H1 (cell line): ENCODE results near the gene DIP2B. TPM values are rescaled to one million over a fixed set of nuclear protein-coding genes. Genes with fewer than 3 reads are reported as not detected.

Experiments used
- polyA plus RNA-seq, 7 experiments: library from polyadenylated mRNA; depleted of rRNA in 3 of 7; stranded (reverse) in 5 of 7; unstranded in 2 of 7; fragments of >200 nt in 5 of 7; fragments of 200-250 nt in 2 of 7; gene quantifications; 1 replicate in 5 of 7; 2 replicates in 1 of 7; 4 replicates in 1 of 7; pipeline versions ENCODE4 v1.2.1 to v1.2.3, GENCODE V29; 2011 to 2013; ENCODE audit warnings: missing spikeins in 2 of 7, mixed read lengths in 2 of 7
- total RNA-seq: library from RNA; stranded (reverse); fragmentation: NEBNext Ultra II Directional; extraction: Animal tissue kit (Norgen Biotek cat#: 25700); gene quantifications from 2 replicates; pipeline ENCODE4 v1.2.1, GENCODE V29; 2021
- TF ChIP-seq, protein P1 (sequence below): fragments of 300-600 bp; sonication (generic); IDR thresholded peaks from 2 replicates; pipeline ENCODE4 v1.7.1; 2012; ENCODE audit warnings: low read length, moderate library complexity, mild to moderate bottlenecking, inconsistent platforms; ENCODE audit not compliant: insufficient replicate concordance

Gene DIP2B
- total and polyA plus RNA-seq, 2 of the 8 experiments (the other 6 are each of a cell fraction or from before 2014, with no cell fraction given), result 11.1 to 29.6 TPM

DNA sequence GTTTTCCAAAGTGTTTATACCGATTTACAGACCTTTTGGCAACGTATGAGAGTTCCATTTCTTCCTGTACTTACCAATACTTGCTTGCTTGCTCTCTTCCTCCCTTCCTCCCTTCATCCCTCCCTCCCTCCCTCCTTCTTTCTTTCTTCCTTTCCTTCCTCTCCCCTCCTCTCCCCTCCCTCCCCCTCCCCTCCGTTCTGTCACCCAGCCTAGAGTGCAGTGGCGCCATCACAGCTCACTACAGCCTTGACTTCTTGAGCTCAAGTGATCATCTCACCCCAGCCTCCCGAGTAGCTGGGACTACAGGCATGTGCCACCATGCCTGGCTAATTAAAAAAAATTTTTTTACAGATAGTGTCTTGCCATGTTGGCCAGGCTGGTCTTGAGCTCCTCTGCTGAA lies 40.4 kb downstream of the DIP2B start (continued):
- TF ChIP-seq, protein P1, sequence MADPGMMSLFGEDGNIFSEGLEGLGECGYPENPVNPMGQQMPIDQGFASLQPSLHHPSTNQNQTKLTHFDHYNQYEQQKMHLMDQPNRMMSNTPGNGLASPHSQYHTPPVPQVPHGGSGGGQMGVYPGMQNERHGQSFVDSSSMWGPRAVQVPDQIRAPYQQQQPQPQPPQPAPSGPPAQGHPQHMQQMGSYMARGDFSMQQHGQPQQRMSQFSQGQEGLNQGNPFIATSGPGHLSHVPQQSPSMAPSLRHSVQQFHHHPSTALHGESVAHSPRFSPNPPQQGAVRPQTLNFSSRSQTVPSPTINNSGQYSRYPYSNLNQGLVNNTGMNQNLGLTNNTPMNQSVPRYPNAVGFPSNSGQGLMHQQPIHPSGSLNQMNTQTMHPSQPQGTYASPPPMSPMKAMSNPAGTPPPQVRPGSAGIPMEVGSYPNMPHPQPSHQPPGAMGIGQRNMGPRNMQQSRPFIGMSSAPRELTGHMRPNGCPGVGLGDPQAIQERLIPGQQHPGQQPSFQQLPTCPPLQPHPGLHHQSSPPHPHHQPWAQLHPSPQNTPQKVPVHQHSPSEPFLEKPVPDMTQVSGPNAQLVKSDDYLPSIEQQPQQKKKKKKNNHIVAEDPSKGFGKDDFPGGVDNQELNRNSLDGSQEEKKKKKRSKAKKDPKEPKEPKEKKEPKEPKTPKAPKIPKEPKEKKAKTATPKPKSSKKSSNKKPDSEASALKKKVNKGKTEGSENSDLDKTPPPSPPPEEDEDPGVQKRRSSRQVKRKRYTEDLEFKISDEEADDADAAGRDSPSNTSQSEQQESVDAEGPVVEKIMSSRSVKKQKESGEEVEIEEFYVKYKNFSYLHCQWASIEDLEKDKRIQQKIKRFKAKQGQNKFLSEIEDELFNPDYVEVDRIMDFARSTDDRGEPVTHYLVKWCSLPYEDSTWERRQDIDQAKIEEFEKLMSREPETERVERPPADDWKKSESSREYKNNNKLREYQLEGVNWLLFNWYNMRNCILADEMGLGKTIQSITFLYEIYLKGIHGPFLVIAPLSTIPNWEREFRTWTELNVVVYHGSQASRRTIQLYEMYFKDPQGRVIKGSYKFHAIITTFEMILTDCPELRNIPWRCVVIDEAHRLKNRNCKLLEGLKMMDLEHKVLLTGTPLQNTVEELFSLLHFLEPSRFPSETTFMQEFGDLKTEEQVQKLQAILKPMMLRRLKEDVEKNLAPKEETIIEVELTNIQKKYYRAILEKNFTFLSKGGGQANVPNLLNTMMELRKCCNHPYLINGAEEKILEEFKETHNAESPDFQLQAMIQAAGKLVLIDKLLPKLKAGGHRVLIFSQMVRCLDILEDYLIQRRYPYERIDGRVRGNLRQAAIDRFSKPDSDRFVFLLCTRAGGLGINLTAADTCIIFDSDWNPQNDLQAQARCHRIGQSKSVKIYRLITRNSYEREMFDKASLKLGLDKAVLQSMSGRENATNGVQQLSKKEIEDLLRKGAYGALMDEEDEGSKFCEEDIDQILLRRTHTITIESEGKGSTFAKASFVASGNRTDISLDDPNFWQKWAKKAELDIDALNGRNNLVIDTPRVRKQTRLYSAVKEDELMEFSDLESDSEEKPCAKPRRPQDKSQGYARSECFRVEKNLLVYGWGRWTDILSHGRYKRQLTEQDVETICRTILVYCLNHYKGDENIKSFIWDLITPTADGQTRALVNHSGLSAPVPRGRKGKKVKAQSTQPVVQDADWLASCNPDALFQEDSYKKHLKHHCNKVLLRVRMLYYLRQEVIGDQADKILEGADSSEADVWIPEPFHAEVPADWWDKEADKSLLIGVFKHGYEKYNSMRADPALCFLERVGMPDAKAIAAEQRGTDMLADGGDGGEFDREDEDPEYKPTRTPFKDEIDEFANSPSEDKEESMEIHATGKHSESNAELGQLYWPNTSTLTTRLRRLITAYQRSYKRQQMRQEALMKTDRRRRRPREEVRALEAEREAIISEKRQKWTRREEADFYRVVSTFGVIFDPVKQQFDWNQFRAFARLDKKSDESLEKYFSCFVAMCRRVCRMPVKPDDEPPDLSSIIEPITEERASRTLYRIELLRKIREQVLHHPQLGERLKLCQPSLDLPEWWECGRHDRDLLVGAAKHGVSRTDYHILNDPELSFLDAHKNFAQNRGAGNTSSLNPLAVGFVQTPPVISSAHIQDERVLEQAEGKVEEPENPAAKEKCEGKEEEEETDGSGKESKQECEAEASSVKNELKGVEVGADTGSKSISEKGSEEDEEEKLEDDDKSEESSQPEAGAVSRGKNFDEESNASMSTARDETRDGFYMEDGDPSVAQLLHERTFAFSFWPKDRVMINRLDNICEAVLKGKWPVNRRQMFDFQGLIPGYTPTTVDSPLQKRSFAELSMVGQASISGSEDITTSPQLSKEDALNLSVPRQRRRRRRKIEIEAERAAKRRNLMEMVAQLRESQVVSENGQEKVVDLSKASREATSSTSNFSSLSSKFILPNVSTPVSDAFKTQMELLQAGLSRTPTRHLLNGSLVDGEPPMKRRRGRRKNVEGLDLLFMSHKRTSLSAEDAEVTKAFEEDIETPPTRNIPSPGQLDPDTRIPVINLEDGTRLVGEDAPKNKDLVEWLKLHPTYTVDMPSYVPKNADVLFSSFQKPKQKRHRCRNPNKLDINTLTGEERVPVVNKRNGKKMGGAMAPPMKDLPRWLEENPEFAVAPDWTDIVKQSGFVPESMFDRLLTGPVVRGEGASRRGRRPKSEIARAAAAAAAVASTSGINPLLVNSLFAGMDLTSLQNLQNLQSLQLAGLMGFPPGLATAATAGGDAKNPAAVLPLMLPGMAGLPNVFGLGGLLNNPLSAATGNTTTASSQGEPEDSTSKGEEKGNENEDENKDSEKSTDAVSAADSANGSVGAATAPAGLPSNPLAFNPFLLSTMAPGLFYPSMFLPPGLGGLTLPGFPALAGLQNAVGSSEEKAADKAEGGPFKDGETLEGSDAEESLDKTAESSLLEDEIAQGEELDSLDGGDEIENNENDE, result no peak
- TF ChIP-seq, all 59 proteins: peak for 0
